NCI-H460 (cell line): ENCODE measurements around the gene SH2B2. TPM values are rescaled to one million over a fixed set of nuclear protein-coding genes. Genes with fewer than 3 reads are reported as not detected.
"Not testable (repeated sequence)": the region's sequence is repeated elsewhere in the genome, so short reads cannot be mapped to it uniquely, and the experiment has no call there.

Experiments
- DNase-seq: peaks from one replicate; pipeline ENCODE4 v3.0.0-alpha.2; 2016; ENCODE audit warnings: low read depth; ENCODE audit errors: extremely low read depth
- total RNA-seq: library from RNA; depleted of rRNA; stranded (reverse); fragments of >200 nt; shearing (Covaris generic); gene quantifications from 2 replicates; pipeline ENCODE4 v1.2.3, GENCODE V29; 2014

SH2B2 gene
- total RNA-seq, 1 experiment from 2014 or later, result 3.2 TPM

GRCh38 chr7:102303669-102304422 lies 17.2 kb downstream of the SH2B2 start:
- no peak for DNase-seq

GRCh38 chr7:102304668-102305067 lies 18.0 kb downstream of the SH2B2 start:
- no peak for DNase-seq

- DNase-seq, result no peak
Observed at GRCh38 chr7:102305414-102306268, 19.0 kb downstream of the SH2B2 start.

GRCh38 chr7:102306916-102307677 lies 20.4 kb downstream of the SH2B2 start:
- DNase-seq, result no peak

GRCh38 chr7:102310414-102310815 lies 23.7 kb downstream of the SH2B2 start:
- no peak for DNase-seq

GRCh38 chr7:102312317-102312716 lies 25.6 kb downstream of the SH2B2 start:
- no peak for DNase-seq

- no peak for DNase-seq
Observed at GRCh38 chr7:102313997-102314780, 27.5 kb downstream of the SH2B2 start.

GRCh38 chr7:102317231-102318059 lies 30.8 kb downstream of the SH2B2 start:
- DNase-seq, result no peak

- DNase-seq, result no peak
Observed at GRCh38 chr7:102318482-102318971, 31.9 kb downstream of the SH2B2 start.

GRCh38 chr7:102319671-102320070 lies 33.0 kb downstream of the SH2B2 start:
- no peak for DNase-seq

- DNase-seq, result no peak
Observed at GRCh38 chr7:102320181-102320580, 33.5 kb downstream of the SH2B2 start.

GRCh38 chr7:102320601-102321350 lies 34.1 kb downstream of the SH2B2 start:
- DNase-seq, result no peak

GRCh38 chr7:102321351-102322201 lies 34.9 kb downstream of the SH2B2 start:
- no peak for DNase-seq

- DNase-seq, result no peak
Observed at GRCh38 chr7:102322202-102322715, 35.6 kb downstream of the SH2B2 start.

- DNase-seq, result no peak
Observed at GRCh38 chr7:102323914-102324195, 37.2 kb downstream of the SH2B2 start.

GRCh38 chr7:102325106-102325505 lies 38.4 kb downstream of the SH2B2 start:
- DNase-seq, result not testable (repeated sequence)

- no peak for DNase-seq
Observed at GRCh38 chr7:102326157-102326889, 39.7 kb downstream of the SH2B2 start.
